GM12874 (cell line): ENCODE data around the gene SLC6A20.

Source experiments
- CTCF ChIP-seq: IDR thresholded peaks from 2 replicates; pipeline ENCODE4 v1.5.1; 2011; ENCODE audit warnings: low read depth, mild to moderate bottlenecking, control low read depth, low read length, moderate library complexity; ENCODE audit not compliant: insufficient read depth

The SLC6A20 gene, protein sequence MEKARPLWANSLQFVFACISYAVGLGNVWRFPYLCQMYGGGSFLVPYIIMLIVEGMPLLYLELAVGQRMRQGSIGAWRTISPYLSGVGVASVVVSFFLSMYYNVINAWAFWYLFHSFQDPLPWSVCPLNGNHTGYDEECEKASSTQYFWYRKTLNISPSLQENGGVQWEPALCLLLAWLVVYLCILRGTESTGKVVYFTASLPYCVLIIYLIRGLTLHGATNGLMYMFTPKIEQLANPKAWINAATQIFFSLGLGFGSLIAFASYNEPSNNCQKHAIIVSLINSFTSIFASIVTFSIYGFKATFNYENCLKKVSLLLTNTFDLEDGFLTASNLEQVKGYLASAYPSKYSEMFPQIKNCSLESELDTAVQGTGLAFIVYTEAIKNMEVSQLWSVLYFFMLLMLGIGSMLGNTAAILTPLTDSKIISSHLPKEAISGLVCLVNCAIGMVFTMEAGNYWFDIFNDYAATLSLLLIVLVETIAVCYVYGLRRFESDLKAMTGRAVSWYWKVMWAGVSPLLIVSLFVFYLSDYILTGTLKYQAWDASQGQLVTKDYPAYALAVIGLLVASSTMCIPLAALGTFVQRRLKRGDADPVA

GRCh38 chr3:45795882-45796765 is at the start of gene SLC6A20:
Gene SLC6A20 (minus strand): TSS chr3:45796536. CDS start chr3:45796419, 117 bp downstream.
- no peak for TF ChIP-seq CTCF

- TF ChIP-seq CTCF = no peak
These were observed 48.3 kb upstream of the SLC6A20 start for GRCh38 chr3:45844616-45845015.

- no peak for TF ChIP-seq CTCF
These were observed 46.7 kb upstream of the SLC6A20 start for GRCh38 chr3:45842851-45843625.

DNA sequence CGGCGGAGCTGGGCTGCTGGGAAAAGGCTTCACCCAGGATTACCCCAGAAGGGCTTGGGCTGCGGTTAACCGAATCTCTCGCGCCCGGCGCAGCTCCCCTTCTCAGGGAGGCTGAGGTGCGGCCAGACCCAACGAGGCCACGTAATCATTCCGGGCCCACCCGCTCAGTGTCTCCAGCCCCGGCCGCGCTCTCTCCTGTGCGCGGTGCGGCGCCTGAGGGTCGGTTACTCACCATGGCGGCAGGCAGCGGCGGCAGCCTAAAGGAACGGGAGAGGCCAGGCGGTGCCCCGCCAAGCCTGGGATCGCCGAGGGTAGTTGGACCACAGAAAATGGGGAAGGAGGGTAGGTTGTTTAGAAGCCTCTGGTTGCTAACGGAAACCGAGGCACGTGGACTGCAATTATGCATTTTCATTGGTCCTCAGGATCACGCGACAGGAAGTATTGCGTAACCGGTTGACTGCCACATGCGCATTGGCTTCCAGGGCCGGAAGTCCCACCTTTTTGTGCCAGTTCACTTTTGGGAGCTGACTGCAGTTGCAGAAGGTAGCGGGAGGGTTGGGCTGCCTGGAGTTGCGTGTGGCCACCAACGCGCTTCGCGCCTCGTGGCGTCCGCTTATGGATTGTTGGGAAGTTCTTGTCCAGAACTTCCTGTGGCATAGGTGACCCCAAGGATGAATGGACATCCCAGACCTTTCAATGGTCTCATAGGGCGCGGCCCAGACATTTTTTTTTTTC is 45.6 kb upstream of the SLC6A20 start, which contains the start of gene LZTFL1:
Gene LZTFL1, minus strand, starts transcription at position 363 of the 735 bp plus-strand sequence. Its CDS starts 128 bp downstream, at position 235.
- no peak for TF ChIP-seq CTCF

DNA sequence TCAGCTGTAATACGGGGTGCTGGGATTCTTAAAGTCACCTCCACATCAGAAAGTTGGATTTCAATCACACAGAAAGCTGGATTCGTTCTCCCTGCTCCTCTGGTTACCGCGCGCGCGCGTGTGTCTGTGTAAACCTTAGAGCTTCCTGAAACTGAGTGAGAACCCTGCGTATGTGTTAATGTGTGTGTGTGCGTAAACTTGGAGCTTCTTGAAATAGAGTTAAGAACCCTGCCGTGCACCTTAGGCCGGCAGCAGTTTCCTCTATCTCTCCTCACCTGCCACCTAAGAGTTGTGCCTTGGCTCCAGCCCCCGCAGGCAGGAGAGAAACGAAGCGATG is 45.1 kb upstream of the SLC6A20 start:
- TF ChIP-seq CTCF = no peak

GRCh38 chr3:45838466-45838865 is 42.1 kb upstream of the SLC6A20 start:
- TF ChIP-seq CTCF = no peak
